HepG2 (cell line): ENCODE data around the gene ZMIZ2. TPM values are rescaled to one million over a fixed set of nuclear protein-coding genes. Genes with fewer than 3 reads are reported as not detected.

Experiments
- ATAC-seq: fragments of 200-7000 bp; cut with Tn5 transposase; 3 replicates; pipeline ENCODE4 v1.9.1; 2020; ENCODE audit warnings: mild to moderate bottlenecking, moderate library complexity
- BruUV-seq: library from RNA; stranded (reverse); fragments of 400-500 nt; replicated peaks from 2 replicates; lab custom pipeline; 2021; lab: Mats Ljungman, UMichigan
- CTCF ChIA-PET: fragments of 300-600 bp; formaldehyde crosslinking; extraction: SDS; loops from one replicate; lab custom pipeline; 2021; ENCODE audit warnings: low total read pairs, inconsistent platforms, low intra/inter-chr PET ratio; lab: Yijun Ruan, JAX
- POLR2A ChIA-PET: fragments of 350-600 bp; sonication (Branson Sonifier 250); formaldehyde crosslinking; loops from one replicate; lab custom pipeline; 2020; ENCODE audit warnings: antibody characterized with exemption, inconsistent platforms; lab: Yijun Ruan, JAX
- DNase-seq: peaks from one replicate; pipeline ENCODE4 v3.0.0-alpha.2; 2015; ENCODE audit warnings: low spot score
- FAIRE-seq: peaks from 3 replicates; lab custom pipeline; 2011; peaks lifted over from hg19 to GRCh38; lab: Jason Lieb, UNC
- H2AFZ ChIP-seq: one replicate; pipeline ENCODE4 v1.6.1; 2011; ENCODE audit warnings: low read length, inconsistent platforms
- H3K27ac ChIP-seq: fragments of 300-600 bp; 3 replicates; pipeline ENCODE4 v1.8.0; 2011; ENCODE audit warnings: mixed run types, mild to moderate bottlenecking, mixed read lengths, low read length, inconsistent platforms; ENCODE audit not compliant: insufficient read depth; ENCODE audit errors: extremely low read length
- H3K27me3 ChIP-seq, 2 experiments: fragments of 200-600 bp in 1 of 2; 2 replicates in 1 of 2; 3 replicates in 1 of 2; pipeline versions ENCODE4 v1.6.0 to v1.8.0; 2011; ENCODE audit warnings: low read length in 2 of 2, mild to moderate bottlenecking in 2 of 2, moderate library complexity in 2 of 2, inconsistent platforms in 1 of 2; ENCODE audit not compliant: insufficient read depth in 2 of 2, control insufficient read depth in 1 of 2
- H3K36me3 ChIP-seq, 2 experiments: fragments of 200-600 bp in 1 of 2; replicated peaks in 1 of 2; 2 replicates in 1 of 2; 3 replicates in 1 of 2; pipeline versions ENCODE4 v1.5.1 to v1.8.0; 2011; ENCODE audit warnings: low read length in 2 of 2, inconsistent platforms in 1 of 2; ENCODE audit not compliant: insufficient read depth in 2 of 2, control insufficient read depth in 1 of 2
- H3K4me1 ChIP-seq: 2 replicates; pipeline ENCODE4 v1.5.1; 2012; ENCODE audit warnings: low read length, inconsistent platforms; ENCODE audit not compliant: insufficient read depth
- H3K4me2 ChIP-seq: 2 replicates; pipeline ENCODE4 v1.6.0; 2011; ENCODE audit warnings: low read depth, low read length, inconsistent platforms
- H3K4me3 ChIP-seq, 3 experiments: fragments of 200-600 bp in 1 of 3; sonication (generic), shearing (Covaris generic) in 1 of 3; replicated peaks in 1 of 3; 2 replicates each; pipeline ENCODE4 v1.5.1; 2011 to 2016; ENCODE audit warnings: low read length in 3 of 3, inconsistent platforms in 2 of 3, low read depth in 2 of 3, mild to moderate bottlenecking in 2 of 3, control low read depth in 1 of 3, mixed read lengths in 1 of 3; ENCODE audit not compliant: insufficient read depth in 1 of 3
- H3K79me2 ChIP-seq: one replicate; pipeline ENCODE4 v1.6.1; 2011; ENCODE audit warnings: low read length, inconsistent platforms; ENCODE audit not compliant: insufficient read depth
- H3K9ac ChIP-seq: 2 replicates; pipeline ENCODE4 v1.6.0; 2011; ENCODE audit warnings: mild to moderate bottlenecking, low read depth, low read length, inconsistent platforms; ENCODE audit not compliant: insufficient read depth
- H3K9me3 ChIP-seq: 2 replicates; pipeline ENCODE4 v1.5.1; 2012; ENCODE audit warnings: mild to moderate bottlenecking, low read length
- H4K20me1 ChIP-seq: 2 replicates; pipeline ENCODE4 v1.6.0; 2011; ENCODE audit warnings: inconsistent platforms, mild to moderate bottlenecking, low read length, moderate library complexity; ENCODE audit not compliant: insufficient read depth
- ARNTL ChIP-seq: sonication (generic); formaldehyde crosslinking; IDR thresholded peaks from 2 replicates; pipeline ENCODE4 v1.4.0; 2020; ENCODE audit warnings: mild to moderate bottlenecking, missing genetic modification reagents
- CHD4 ChIP-seq: fragments of 200-600 bp; sonication (generic); IDR thresholded peaks from 2 replicates; pipeline ENCODE4 v1.7.0; 2017; ENCODE audit warnings: mild to moderate bottlenecking, low read length, borderline replicate concordance
- SATB2 ChIP-seq: sonication (generic); formaldehyde crosslinking; IDR thresholded peaks from 2 replicates; pipeline ENCODE4 v1.5.0; 2020; ENCODE audit warnings: missing genetic modification reagents
- ZNF460 ChIP-seq: sonication (generic); formaldehyde crosslinking; IDR thresholded peaks from 2 replicates; pipeline ENCODE4 v1.5.1; 2020; ENCODE audit warnings: missing genetic modification reagents, mild to moderate bottlenecking, borderline replicate concordance
- ZNF543 ChIP-seq: sonication (generic); formaldehyde crosslinking; IDR thresholded peaks from 2 replicates; pipeline ENCODE4 v1.4.0; 2020; ENCODE audit warnings: mild to moderate bottlenecking, missing genetic modification reagents
- ZNF747 ChIP-seq: sonication (generic); formaldehyde crosslinking; IDR thresholded peaks from 2 replicates; pipeline ENCODE4 v1.8.1; 2023; ENCODE audit warnings: missing genetic modification reagents, mild to moderate bottlenecking, borderline replicate concordance
- WGBS: methylation state at CpG from one replicate; pipeline ENCODE4 v1.1.6; 2017; ENCODE audit warnings: low lambda C conversion rate; 5-methylcytosine and 5-hydroxymethylcytosine counted together
- in situ Hi-C: cut with HindIII; loops from 2 replicates; pipeline ENCODE4 v1.10.0; 2017; ENCODE audit warnings: low pct_unique_long_range_greater_than_20kb; ENCODE audit not compliant: extremely low pct_ligation_motif_present
- intact Hi-C: fragments of 100-400 bp; cut with micrococcal nuclease; formaldehyde crosslinking; loops from one replicate; pipeline ENCODE4 v1.10.0; 2022; ENCODE audit not compliant: unreplicated experiment
- polyA plus RNA-seq, 8 experiments: library from polyadenylated mRNA; depleted of rRNA in 3 of 8; stranded (reverse) in 7 of 8; unstranded in 1 of 8; fragments of >200 nt; fragmentation: Illumina TruSeq in 4 of 8; extraction: Trizol in 4 of 8; gene quantifications; 2 replicates each; pipeline versions ENCODE4 v1.2.1 to v1.2.3, GENCODE V29; 2011 to 2016; ENCODE audit warnings: low read depth in 4 of 8, missing spikeins in 1 of 8, mixed read lengths in 1 of 8; ENCODE audit not compliant: insufficient read depth in 1 of 8
- total RNA-seq, 5 experiments: library from RNA; depleted of rRNA; stranded (reverse); fragments of >200 nt; fragmentation: Illumina TruSeq; extraction: Trizol; gene quantifications; 2 replicates each; pipeline ENCODE4 v1.2.3, GENCODE V29; 2016; ENCODE audit warnings: low read depth in 1 of 5

The ZMIZ2 gene
- total and polyA plus RNA-seq, 2 of the 13 experiments (the other 11 are each of a cell fraction or from before 2014, with no cell fraction given), result 4.9 to 7.9 TPM

DNA sequence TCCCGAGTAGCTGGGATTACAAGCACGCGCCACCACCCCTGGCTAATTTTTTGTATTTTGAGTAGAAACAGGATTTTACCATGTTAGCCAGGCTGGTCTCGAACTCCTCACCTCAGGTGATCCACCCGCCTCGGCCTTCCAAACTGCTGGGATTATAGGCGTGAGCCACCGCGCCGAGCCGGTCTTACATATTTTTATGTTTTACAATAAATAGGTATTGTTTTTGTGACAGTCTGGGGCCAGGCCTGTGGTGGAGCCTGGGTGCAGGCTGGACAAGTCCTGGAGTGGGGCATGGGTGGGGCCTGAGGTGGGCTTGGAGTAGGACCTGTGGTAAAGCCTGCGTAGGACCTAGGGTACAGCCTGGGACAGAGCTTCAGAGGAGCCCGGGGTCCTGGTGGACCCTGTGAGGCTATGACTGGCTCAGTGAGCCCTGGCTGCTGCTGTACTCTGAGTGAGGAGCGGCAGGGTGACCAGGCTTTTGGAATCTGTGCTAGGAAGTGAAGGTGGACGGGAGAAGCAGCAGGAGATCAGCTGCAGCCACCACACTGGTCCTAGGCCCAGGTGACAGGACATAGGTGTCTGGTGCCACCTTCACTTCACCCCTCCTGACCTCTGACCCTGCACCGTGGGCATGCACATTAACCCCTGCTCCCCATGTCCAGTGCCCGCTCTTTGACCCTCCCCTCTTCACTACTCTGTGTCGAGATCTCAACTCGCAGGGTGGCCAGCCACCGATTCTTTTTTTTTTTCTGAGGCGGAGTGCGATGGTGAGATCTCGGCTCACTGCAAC is 9.6 kb upstream of the ZMIZ2 start:
- no peak overlapping the region for H3K4me3 ChIP-seq
- no TSS peak for BruUV-seq
- peaks cover 18% of the 10 kb centered on the region for H3K4me1 ChIP-seq
- H3K79me2 ChIP-seq, result no peaks in the 10 kb centered on the region
- no peak overlapping the region for H3K27ac ChIP-seq
- H4K20me1 ChIP-seq, result no peaks in the 10 kb centered on the region
- FAIRE-seq, result no peak
- ChIA-PET CTCF (no interaction called here), POLR2A (no interaction called here)
- DNase-seq, result no peak
- no peaks in the 10 kb centered on the region for H3K9me3 ChIP-seq
- no peak overlapping the region for H3K4me2 ChIP-seq
- in situ Hi-C loops, result no loop called here
- H3K36me3 ChIP-seq, result no peaks in the 10 kb centered on the region
- intact Hi-C loops, result no loop called here
- ATAC-seq, result peak; percentile 40; the same call in 2 of the 3 replicates
- H2AFZ ChIP-seq, result no peak overlapping the region
- no peak overlapping the region for H3K9ac ChIP-seq
- no peaks in the 10 kb centered on the region for H3K27me3 ChIP-seq
- no peak for TF ChIP-seq CHD4
- 0 out of 2 replicates have a peak, but pooled peaks have one; percentile 20 for TF ChIP-seq ZNF460 (CRISPR knock-in tag)
- WGBS, result 73% methylated on average over 20 of the region's 23 CpGs

DNA sequence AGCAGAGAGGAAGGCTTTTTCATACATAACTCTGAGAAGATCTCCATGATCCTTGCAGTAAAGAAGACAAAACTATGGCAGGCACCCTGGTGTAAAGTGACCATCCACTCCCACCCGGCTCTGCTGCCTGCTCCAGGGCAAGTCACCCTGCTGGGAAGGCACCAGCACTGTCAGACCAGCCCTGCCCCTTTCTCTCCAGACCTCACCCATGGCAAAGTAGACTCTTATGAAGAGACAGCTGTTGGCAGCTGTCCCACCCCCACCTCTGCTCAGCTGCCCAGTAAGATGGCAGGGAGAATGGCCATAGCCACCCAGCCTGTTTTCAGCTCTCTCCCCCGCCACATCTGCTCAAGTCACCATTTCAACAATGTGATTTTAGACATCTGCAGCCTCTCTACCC is 8.6 kb upstream of the ZMIZ2 start:
- ChIA-PET POLR2A (no interaction called here), CTCF (no interaction called here)
- TF ChIP-seq ZNF747 (CRISPR knock-in tag) (no peak), ZNF543 (no peak), ARNTL (CRISPR knock-in tag) (no peak), SATB2 (CRISPR knock-in tag) (no peak)
- no peak overlapping the region for H3K4me2 ChIP-seq
- no peak overlapping the region for H3K27ac ChIP-seq
- intact Hi-C loops, result no loop called here
- H3K79me2 ChIP-seq, result no peaks in the 10 kb centered on the region
- peak; percentile 63 for ATAC-seq
- H2AFZ ChIP-seq, result no peak overlapping the region
- no peaks in the 10 kb centered on the region for H4K20me1 ChIP-seq
- H3K4me1 ChIP-seq, result peaks cover 18% of the 10 kb centered on the region
- H3K36me3 ChIP-seq, result no peaks in the 10 kb centered on the region
- in situ Hi-C loops, result no loop called here
- 60% methylated on average over 2 of the region's 2 CpGs for WGBS
- H3K9ac ChIP-seq, result no peak overlapping the region
- H3K9me3 ChIP-seq, result no peaks in the 10 kb centered on the region
- DNase-seq, result no peak
- H3K27me3 ChIP-seq, result no peaks in the 10 kb centered on the region
- no TSS peak for BruUV-seq
- no peak overlapping the region for H3K4me3 ChIP-seq
- no peak for FAIRE-seq
